Bronchial smooth muscle cell (primary cell): ENCODE measurements around the gene C1QL1. TPM values are rescaled to one million over a fixed set of nuclear protein-coding genes. Genes with fewer than 3 reads are reported as not detected.

Source experiments
- total RNA-seq: library from RNA; depleted of rRNA; stranded (reverse); fragments of >200 nt; gene quantifications from 2 replicates; pipeline ENCODE4 v1.2.1, GENCODE V29; 2014

The C1QL1 gene
- total RNA-seq: 0.32 and 1.1 TPM in 2 replicates

DNA sequence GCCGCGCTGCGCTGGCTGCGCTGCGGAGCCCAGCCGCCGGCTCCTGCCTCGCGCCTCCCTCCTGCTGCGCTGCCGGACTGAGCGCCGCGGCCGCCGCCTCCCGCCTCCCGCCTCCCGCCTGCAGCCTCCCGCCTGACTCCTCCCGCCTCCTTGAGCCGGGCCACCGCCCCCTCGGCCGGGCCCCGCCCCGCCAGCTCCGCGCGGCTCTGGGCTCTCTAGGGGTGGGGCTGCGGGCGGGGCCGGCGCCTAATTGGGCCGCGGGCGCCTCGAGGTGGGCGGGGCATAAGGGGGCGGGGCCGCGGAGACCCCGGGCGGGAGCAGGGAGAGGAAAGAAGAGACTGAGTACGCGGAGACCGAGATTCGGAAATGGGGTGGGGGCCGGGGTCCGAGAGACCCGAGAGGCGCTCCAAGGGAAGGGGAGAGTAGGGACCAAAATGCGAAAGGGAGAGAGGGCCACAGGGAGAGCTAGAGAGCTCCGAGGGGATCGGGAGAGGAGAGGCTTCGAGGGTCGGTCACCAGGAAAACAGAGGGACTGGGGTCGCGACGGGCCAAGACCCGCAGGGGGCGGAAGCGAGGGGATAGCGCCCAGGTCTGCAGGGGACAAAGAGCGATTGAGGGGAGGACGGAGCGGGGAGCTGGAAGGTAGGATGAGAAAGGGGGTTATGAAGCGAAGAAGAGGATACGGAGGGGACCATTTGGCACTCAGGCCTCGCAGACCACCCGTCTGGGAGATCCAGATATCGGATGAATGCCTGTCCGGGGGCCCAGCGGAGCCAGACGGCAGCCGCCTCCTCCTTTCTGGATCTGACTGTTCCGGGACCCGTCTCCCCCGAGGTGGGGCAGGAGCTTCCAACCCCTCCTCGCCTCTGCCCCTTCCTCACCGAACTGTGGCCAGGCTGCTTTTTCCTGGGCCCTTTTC is at the start of gene C1QL1:
Gene C1QL1, minus strand, starts transcription at position 79 of the 919 bp plus-strand sequence. CDS start 255 bp downstream, outside the sequence.

GRCh38 chr17:44947461-44948314 is 20.4 kb downstream of the C1QL1 start, which contains the start of gene KIF18B:
TSS of gene KIF18B (minus strand) at chr17:44947773. CDS start at chr17:44936344, 11,429 bp downstream.

DNA sequence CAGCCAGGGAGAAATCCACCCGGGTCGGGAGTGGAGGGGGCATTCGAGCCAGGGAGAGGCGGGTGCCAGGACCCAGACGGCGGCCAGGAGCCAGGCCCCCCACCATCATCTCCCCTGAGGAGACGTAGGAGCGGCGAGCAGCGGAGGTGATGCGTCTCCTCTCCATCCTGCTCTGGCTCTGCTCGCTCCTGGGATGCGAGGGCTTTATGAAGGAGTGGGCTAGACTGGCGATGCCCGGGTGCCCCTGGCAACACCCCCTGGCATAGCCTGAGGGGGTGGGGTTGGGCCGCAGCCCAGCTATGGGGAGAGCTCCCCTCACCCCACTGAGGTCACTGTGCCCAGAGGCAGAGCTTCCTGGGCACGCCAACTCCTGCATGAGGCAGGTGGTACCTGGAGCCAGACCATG is 52.8 kb downstream of the C1QL1 start, which contains the start of gene GFAP:
Gene GFAP, minus strand, starts transcription at position 180 of the 406 bp plus-strand sequence. Its CDS starts 14 bp downstream, at position 166.

Other genes with a start within 250 kb of the C1QL1 start
- 0.32 and 0.60 TPM in 2 replicates for gene ADAM11, start 209.3 kb downstream of the C1QL1 start, total RNA-seq
- gene GJC1, start 138.0 kb downstream of the C1QL1 start, total RNA-seq: 10.2 and 12.6 TPM in 2 replicates
- gene HIGD1B, start 120.4 kb downstream of the C1QL1 start, total RNA-seq: not detected in 2 replicates
- 68.9 and 75.3 TPM in 2 replicates for gene EFTUD2, start 68.9 kb downstream of the C1QL1 start, total RNA-seq
- 0.16 and 0.17 TPM in 2 replicates for gene GFAP, start 52.8 kb downstream of the C1QL1 start, total RNA-seq
- 0.32 and 0.77 TPM in 2 replicates for gene KIF18B, start 20.5 kb downstream of the C1QL1 start, total RNA-seq
- gene DCAKD, start 83.3 kb upstream of the C1QL1 start, total RNA-seq: 30.9 and 39.3 TPM in 2 replicates
- gene NMT1, start 93.0 kb upstream of the C1QL1 start, total RNA-seq: 55.5 and 80.2 TPM in 2 replicates
- gene PLCD3, start 164.2 kb upstream of the C1QL1 start, total RNA-seq: 39.1 and 45.8 TPM in 2 replicates
- gene ACBD4, start 167.4 kb upstream of the C1QL1 start, total RNA-seq: 5.8 and 7.4 TPM in 2 replicates
- 5.5 and 8.7 TPM in 2 replicates for gene HEXIM1, start 180.2 kb upstream of the C1QL1 start, total RNA-seq
- gene HEXIM2, start 193.6 kb upstream of the C1QL1 start, total RNA-seq: 13.8 and 17.3 TPM in 2 replicates